GM18502 (cell line): ENCODE data around the gene CDK18.

Experiments used
- ATAC-seq: cut with Tn5 transposase; IDR thresholded peaks from one replicate; pipeline ENCODE4 v1.9.1; 2021; ENCODE audit warnings: mild to moderate bottlenecking; ENCODE audit not compliant: unreplicated experiment, poor library complexity

CDK18 gene

GRCh38 chr1:205502111-205502810 is 2.2 kb upstream of the CDK18 start:
- ATAC-seq: no peak

GRCh38 chr1:205502992-205503391 is 1.5 kb upstream of the CDK18 start:
- no peak for ATAC-seq

- no peak for ATAC-seq
These were observed 734 bp downstream of the CDK18 start for GRCh38 chr1:205505076-205505729.

GRCh38 chr1:205505791-205506190 is 1.3 kb downstream of the CDK18 start:
- no peak for ATAC-seq

GRCh38 chr1:205506409-205507200 is 2.1 kb downstream of the CDK18 start:
- no peak for ATAC-seq

GRCh38 chr1:205508227-205508714 is 3.8 kb downstream of the CDK18 start:
- ATAC-seq: no peak

- no peak for ATAC-seq
These were observed 6.0 kb downstream of the CDK18 start for GRCh38 chr1:205510308-205510950.

GRCh38 chr1:205510951-205511330 is 6.5 kb downstream of the CDK18 start:
- ATAC-seq: no peak

GRCh38 chr1:205512059-205513045 is 7.9 kb downstream of the CDK18 start:
- no peak for ATAC-seq

- no peak for ATAC-seq
These were observed 9.3 kb downstream of the CDK18 start for GRCh38 chr1:205513774-205514173.

GRCh38 chr1:205514211-205515142 is 10.0 kb downstream of the CDK18 start:
- no peak for ATAC-seq

- no peak for ATAC-seq
These were observed 11.3 kb downstream of the CDK18 start for GRCh38 chr1:205515781-205516253.

- no peak for ATAC-seq
These were observed 11.9 kb downstream of the CDK18 start for GRCh38 chr1:205516362-205516761.

GRCh38 chr1:205517288-205517687 is 12.8 kb downstream of the CDK18 start:
- no peak for ATAC-seq

GRCh38 chr1:205517763-205518162 is 13.3 kb downstream of the CDK18 start:
- ATAC-seq: no peak

GRCh38 chr1:205518661-205519540 is 14.4 kb downstream of the CDK18 start:
- no peak for ATAC-seq

GRCh38 chr1:205519541-205520131 is 15.2 kb downstream of the CDK18 start:
- ATAC-seq: no peak
